Common myeloid progenitor, CD34-positive (primary cell): Measurements from ENCODE around the gene CFAP43.

ENCODE experiments used
- CTCF ChIA-PET: fragments of 350-600 bp; sonication (Branson Sonifier 250); formaldehyde crosslinking; loops from one replicate; lab custom pipeline; 2021; ENCODE audit warnings: antibody characterized with exemption; lab: Charles Lee
- POLR2A ChIA-PET: fragments of 350-600 bp; sonication (Branson Sonifier 250); formaldehyde crosslinking; loops from one replicate; lab custom pipeline; 2021; ENCODE audit warnings: antibody characterized with exemption; lab: Charles Lee
- DNase-seq, 3 donors: peaks; one replicate each; pipeline versions ENCODE4 v3.0.0 to v3.0.0-alpha.2; 2013
- H3K27ac ChIP-seq, 2 experiments: 1 replicate in 1 of 2; 2 replicates in 1 of 2; pipeline ENCODE4 v1.7.0; 2013; ENCODE audit warnings: inconsistent platforms in 2 of 2, low read length in 2 of 2, mild to moderate bottlenecking in 2 of 2, low read depth in 1 of 2, moderate library complexity in 1 of 2; ENCODE audit not compliant: severe bottlenecking in 2 of 2, insufficient read depth in 1 of 2, poor library complexity in 1 of 2
- H3K27me3 ChIP-seq, 5 experiments: replicated peaks in 2 of 5; 1 replicate in 3 of 5; 2 replicates in 2 of 5; pipeline versions ENCODE4 v1.6.1 to v1.7.0; 2013; ENCODE audit warnings: low read length in 4 of 5, mild to moderate bottlenecking in 2 of 5, moderate library complexity in 2 of 5, inconsistent platforms in 1 of 5; ENCODE audit not compliant: insufficient read depth in 5 of 5, control insufficient read depth in 4 of 5
- H3K36me3 ChIP-seq, 4 experiments: 1 replicate in 2 of 4; 2 replicates in 2 of 4; pipeline versions ENCODE4 v1.6.1 to v1.7.0; 2013; ENCODE audit warnings: low read length in 3 of 4, control low read depth in 1 of 4, mild to moderate bottlenecking in 1 of 4; ENCODE audit not compliant: control insufficient read depth in 4 of 4, insufficient read depth in 4 of 4
- H3K4me1 ChIP-seq, 4 experiments: 1 replicate in 3 of 4; 2 replicates in 1 of 4; pipeline versions ENCODE4 v1.6.1 to v1.7.1; 2013; ENCODE audit warnings: low read length in 3 of 4, mild to moderate bottlenecking in 3 of 4, control low read depth in 1 of 4, inconsistent platforms in 1 of 4, moderate library complexity in 1 of 4; ENCODE audit not compliant: control insufficient read depth in 4 of 4, insufficient read depth in 4 of 4; ENCODE audit errors: control extremely low read depth in 1 of 4
- H3K4me3 ChIP-seq, 7 experiments: 1 replicate in 4 of 7; 2 replicates in 3 of 7; pipeline versions ENCODE4 v1.5.1 to v1.7.0; 2013; ENCODE audit warnings: mild to moderate bottlenecking in 7 of 7, low read length in 6 of 7, moderate library complexity in 6 of 7, inconsistent platforms in 2 of 7, low read depth in 2 of 7, control low read depth in 1 of 7; ENCODE audit not compliant: insufficient read depth in 4 of 7, control insufficient read depth in 1 of 7; ENCODE audit errors: extremely low read depth in 1 of 7
- H3K9me3 ChIP-seq, 5 experiments: 1 replicate in 4 of 5; 2 replicates in 1 of 5; pipeline versions ENCODE4 v1.6.1 to v1.7.1; 2013; ENCODE audit warnings: low read length in 4 of 5, mild to moderate bottlenecking in 2 of 5, inconsistent platforms in 1 of 5, low read depth in 1 of 5, moderate library complexity in 1 of 5; ENCODE audit not compliant: control insufficient read depth in 4 of 5, insufficient read depth in 2 of 5; ENCODE audit errors: control extremely low read depth in 1 of 5
- WGBS: methylation state at CpG from one replicate; pipeline ENCODE4 v1.1.5; 2013; ENCODE audit not compliant: insufficient coverage; 5-methylcytosine and 5-hydroxymethylcytosine counted together

The CFAP43 gene

DNA sequence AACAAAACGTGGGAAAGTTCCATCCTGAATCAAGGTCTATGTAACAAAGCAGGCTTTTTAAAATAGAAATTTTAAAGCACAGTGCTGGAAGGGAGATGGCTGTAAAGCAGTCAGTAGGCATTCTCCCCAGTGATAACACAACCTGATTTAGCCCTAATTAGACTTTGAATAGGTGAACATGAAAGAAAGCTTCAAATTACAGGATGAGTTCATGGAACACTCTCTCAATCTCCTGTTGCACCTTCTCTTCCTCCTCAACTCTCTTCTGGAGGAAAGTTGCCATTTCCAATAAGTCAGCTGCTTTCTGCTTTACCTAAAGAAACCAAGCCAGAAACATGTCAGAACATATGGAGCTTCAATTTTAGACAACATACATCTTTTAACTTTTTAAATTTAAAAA, 90.1 kb downstream of the CFAP43 start:
- Histone ChIP-seq H3K36me3 (no peaks in the 10 kb centered on the region), H3K9me3 (no peaks in the 10 kb centered on the region), H3K27me3 (no peaks in the 10 kb centered on the region), H3K27ac (no peak overlapping the region), H3K4me3 (no peak overlapping the region), H3K4me1 (no peaks in the 10 kb centered on the region)
- ChIA-PET CTCF (no interaction called here), POLR2A (interaction anchor here (0.7 kb wide), 1 partner anchor 68 kb away, joined by 3 read pairs; no protein-coding TSS in a partner anchor)
- WGBS = 100% methylated on average over 1 of the region's 1 CpG
- no peak for DNase-seq

DNA sequence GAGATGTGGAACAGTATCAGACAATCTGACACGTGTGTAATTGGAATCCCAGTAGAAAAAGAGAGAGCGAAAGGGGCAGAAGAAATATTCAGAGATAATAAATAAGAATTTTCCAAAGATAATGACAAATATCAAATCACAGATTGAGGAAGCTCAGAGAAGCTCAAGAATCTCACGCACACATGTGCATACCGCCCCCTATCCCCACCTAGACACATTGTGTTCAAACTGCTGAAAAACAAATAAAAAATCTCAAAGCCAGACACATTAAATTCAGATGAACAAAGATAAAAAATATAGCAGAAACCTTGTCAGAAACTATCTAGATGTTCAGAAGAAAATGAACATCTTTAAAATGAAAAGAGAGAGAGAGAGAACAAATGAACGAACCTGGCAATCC, 92.9 kb downstream of the CFAP43 start:
- H3K27ac ChIP-seq = no peak overlapping the region
- H3K4me3 ChIP-seq = no peak overlapping the region
- no peaks in the 10 kb centered on the region for H3K9me3 ChIP-seq
- WGBS = 100% methylated on average over 1 of the region's 5 CpGs
- no peaks in the 10 kb centered on the region for H3K36me3 ChIP-seq
- ChIA-PET POLR2A (no interaction called here), CTCF (interaction anchor here (1.2 kb wide), 1 partner anchor 238 kb away, joined by 3 read pairs; no protein-coding TSS in a partner anchor)
- H3K27me3 ChIP-seq = no peaks in the 10 kb centered on the region
- H3K4me1 ChIP-seq = no peaks in the 10 kb centered on the region
- peak in 2 of 3 donors; percentile 20 to 40 for DNase-seq

DNA sequence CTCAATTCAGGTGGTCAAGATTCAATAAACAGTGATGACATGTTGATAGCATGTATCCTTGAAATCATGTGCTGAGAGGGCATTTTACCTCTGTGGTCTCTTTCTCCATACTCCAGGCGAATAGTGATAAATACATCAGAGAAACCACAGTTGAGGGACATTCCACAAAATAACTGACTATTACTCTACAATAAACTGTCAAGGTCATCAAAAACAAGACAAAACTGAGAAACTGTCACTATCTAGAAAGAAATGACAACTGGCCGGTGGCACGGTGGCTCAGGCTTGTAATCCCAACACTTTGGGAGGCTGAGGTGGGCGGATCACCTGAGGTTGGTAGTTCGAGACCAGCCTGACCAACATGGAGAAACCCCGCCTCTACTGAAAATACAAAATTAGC, 94.0 kb downstream of the CFAP43 start:
- CTCF ChIA-PET = no interaction called here
- no peaks in the 10 kb centered on the region for H3K4me1 ChIP-seq
- no peaks in the 10 kb centered on the region for H3K9me3 ChIP-seq
- DNase-seq = no peak
- POLR2A ChIA-PET = no interaction called here
- H3K27me3 ChIP-seq = no peaks in the 10 kb centered on the region
- WGBS = 90% methylated on average over 3 of the region's 6 CpGs
- H3K4me3 ChIP-seq = no peak overlapping the region
- H3K36me3 ChIP-seq = no peaks in the 10 kb centered on the region
- no peak overlapping the region for H3K27ac ChIP-seq

DNA sequence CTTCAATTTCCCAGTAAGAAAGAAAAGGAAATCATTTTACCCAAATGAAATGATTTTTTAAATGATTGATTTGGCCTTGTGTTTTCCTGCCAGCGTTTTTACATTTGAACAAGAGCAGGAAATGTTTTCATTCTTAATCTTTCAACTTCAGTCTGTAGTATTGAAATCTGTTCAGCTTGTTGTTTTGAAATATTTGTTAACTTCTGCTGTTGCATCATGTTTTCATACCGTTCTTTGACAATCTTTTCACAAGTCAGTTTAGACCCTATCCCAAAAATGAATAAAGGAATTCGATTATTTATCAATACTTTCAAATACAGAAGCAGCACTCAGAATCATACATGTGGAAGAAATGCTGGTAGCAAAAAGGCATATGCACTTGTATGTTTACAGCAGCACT, 102.1 kb downstream of the CFAP43 start:
- ChIA-PET POLR2A (interaction anchor here (0.7 kb wide), 1 partner anchor 798 kb away, joined by 3 read pairs; no protein-coding TSS in a partner anchor), CTCF (no interaction called here)
- H3K4me1 ChIP-seq = no peaks in the 10 kb centered on the region
- H3K27ac ChIP-seq = no peak overlapping the region
- DNase-seq = no peak
- H3K4me3 ChIP-seq = no peak overlapping the region
- peaks cover 0 to 6% (median 3%) of the 10 kb centered on the region in 4 experiments for H3K36me3 ChIP-seq
- no CpG with 5 or more reads among the region's 3 CpGs for WGBS
- no peaks in the 10 kb centered on the region for H3K27me3 ChIP-seq
- H3K9me3 ChIP-seq = no peaks in the 10 kb centered on the region

DNA sequence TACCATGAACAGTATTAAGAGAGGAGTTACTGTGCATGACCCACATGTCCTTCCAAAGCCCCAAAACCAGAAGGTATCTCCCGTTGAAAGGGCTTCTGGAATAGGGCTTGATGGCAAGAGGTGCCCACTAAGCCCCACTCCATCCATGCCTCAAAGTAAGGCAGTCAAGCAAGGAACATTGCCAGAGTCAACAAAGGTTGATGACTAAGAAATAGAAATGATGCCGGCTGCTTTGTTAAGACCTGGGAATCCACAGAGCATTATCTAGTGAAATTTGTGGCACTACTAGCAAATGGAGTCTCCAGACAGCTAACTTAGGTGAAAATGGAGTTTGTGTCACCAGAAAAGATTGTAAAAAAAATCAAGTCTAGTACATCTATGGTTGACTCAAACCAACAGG, 104.0 kb downstream of the CFAP43 start:
- ChIA-PET CTCF (interaction anchor here (0.6 to 2.2 kb wide), 9 partner anchors 19 to 240 kb away, joined by 3 to 12 read pairs (median 4); no protein-coding TSS in a partner anchor), POLR2A (no interaction called here)

DNA sequence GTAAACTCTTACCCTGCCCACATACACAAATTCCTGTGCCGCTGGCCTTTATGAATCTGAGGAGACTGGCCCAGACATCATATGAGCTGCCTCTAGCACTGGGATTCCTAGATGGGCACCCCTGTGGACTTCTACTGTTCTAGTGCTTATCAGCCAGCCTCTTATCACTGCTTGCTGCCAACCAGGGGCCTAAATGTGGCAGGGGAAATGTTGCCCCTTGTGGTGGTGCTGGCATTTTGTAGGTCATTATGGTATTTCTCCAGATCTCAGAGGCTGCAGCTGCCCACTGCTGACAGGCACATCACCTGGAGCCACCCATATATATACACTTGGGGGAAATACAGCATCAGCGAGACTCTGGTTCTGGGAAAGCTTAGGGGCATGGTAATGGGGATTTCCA, 104.8 kb downstream of the CFAP43 start:
- ChIA-PET CTCF (interaction anchor here (0.6 to 2.2 kb wide), 16 partner anchors 11 to 239 kb away, joined by 3 to 12 read pairs (median 3); partner anchors contain the start of gene COL17A1), POLR2A (no interaction called here)
- Histone ChIP-seq H3K4me3 (no peak overlapping the region), H3K4me1 (peaks cover 5 to 15% (median 12%) of the 10 kb centered on the region in 4 experiments), H3K36me3 (peaks cover 0 to 6% (median 4%) of the 10 kb centered on the region in 4 experiments), H3K9me3 (no peaks in the 10 kb centered on the region), H3K27me3 (no peaks in the 10 kb centered on the region), H3K27ac (no peak overlapping the region)
- WGBS = 90% methylated on average over 2 of the region's 2 CpGs
- DNase-seq = peak; percentile 47 to 65 (median 62)

More for the DNA sequence above, 104.0 kb downstream of the CFAP43 start:
- 100% methylated on average over 2 of the region's 2 CpGs for WGBS
- Histone ChIP-seq H3K27me3 (no peaks in the 10 kb centered on the region), H3K4me1 (peaks cover 0 to 7% (median 5%) of the 10 kb centered on the region in 4 experiments), H3K9me3 (no peaks in the 10 kb centered on the region), H3K36me3 (peaks cover 0 to 6% (median 4%) of the 10 kb centered on the region in 4 experiments), H3K27ac (no peak overlapping the region), H3K4me3 (no peak overlapping the region)
- no peak for DNase-seq

DNA sequence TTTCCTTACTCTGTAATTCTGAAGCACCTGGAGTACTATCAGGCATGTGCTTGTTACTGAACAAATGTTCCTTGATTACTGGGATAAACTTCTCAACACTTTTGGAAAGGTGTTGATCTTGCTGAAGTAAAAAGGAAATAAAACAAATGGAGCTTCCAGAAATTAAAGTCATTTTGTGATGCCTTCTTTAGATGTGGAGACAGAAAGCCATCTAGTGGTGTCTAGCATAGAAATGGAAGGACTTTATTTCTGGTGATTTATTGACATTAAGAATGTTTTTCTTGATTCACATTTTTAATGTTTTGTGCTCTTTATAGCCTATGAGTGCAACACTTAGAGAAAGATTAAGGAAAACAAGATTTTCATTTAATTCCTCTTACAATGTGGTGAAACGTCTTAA, 108.8 kb downstream of the CFAP43 start:
- DNase-seq = peak; percentile 16 to 46 (median 46)
- Histone ChIP-seq H3K36me3 (peaks cover 0 to 6% (median 4%) of the 10 kb centered on the region in 4 experiments), H3K27me3 (no peaks in the 10 kb centered on the region), H3K4me1 (peaks cover 12 to 32% (median 23%) of the 10 kb centered on the region in 4 experiments), H3K9me3 (no peaks in the 10 kb centered on the region), H3K4me3 (peak overlapping the region in 2 of 7 experiments; percentile 6 to 99), H3K27ac (peak overlapping the region; percentile 5 to 45)
- ChIA-PET POLR2A (interaction anchor here (0.6 kb wide), 2 partner anchors 29 to 204 kb away, joined by 3 read pairs; no protein-coding TSS in a partner anchor), CTCF (interaction anchor here (1.1 to 3.6 kb wide), 6 partner anchors 8 to 235 kb away, joined by 3 to 17 read pairs (median 4); no protein-coding TSS in a partner anchor)
- WGBS = no CpG with 5 or more reads among the region's 1 CpG
